T-helper 17 cell (primary cell): ENCODE measurements around the gene FOXO3. TPM values are rescaled to one million over a fixed set of nuclear protein-coding genes. Genes with fewer than 3 reads are reported as not detected.

Experiments
- ATAC-seq: fragments of 150-1000 bp; cut with Tn5 transposase; 2 replicates; pipeline ENCODE4 v1.10.0; 2021; ENCODE audit warnings: mild to moderate bottlenecking, moderate library complexity
- DNase-seq, 3 donors: peaks; one replicate each; pipeline versions ENCODE4 v3.0.0 to v3.0.0-alpha.2; 2020 to 2021
- H3K9me3 ChIP-seq: one replicate; pipeline ENCODE4 v1.7.0; 2013; ENCODE audit warnings: low read length, mild to moderate bottlenecking; ENCODE audit not compliant: control insufficient read depth, poor library complexity, severe bottlenecking
- H3K27ac Mint-ChIP-seq: one replicate; pipeline ENCODE4 v1.8.0; 2022; ENCODE audit warnings: mild to moderate bottlenecking, moderate library complexity, mixed read lengths
- H3K27me3 Mint-ChIP-seq: one replicate; pipeline ENCODE4 v1.8.0; 2022; ENCODE audit warnings: mixed read lengths
- H3K36me3 Mint-ChIP-seq: one replicate; pipeline ENCODE4 v1.8.0; 2022; ENCODE audit warnings: low read depth, mixed read lengths
- H3K4me1 Mint-ChIP-seq: one replicate; pipeline ENCODE4 v1.8.0; 2022; ENCODE audit warnings: mild to moderate bottlenecking, mixed read lengths
- H3K4me3 Mint-ChIP-seq: one replicate; pipeline ENCODE4 v1.8.0; 2022; ENCODE audit warnings: mild to moderate bottlenecking, moderate library complexity, mixed read lengths
- total RNA-seq, 4 donors: library from RNA in 2 of 4; stranded (reverse) in 2 of 4; gene quantifications; one replicate each; pipeline ENCODE4 v1.2.3 and lab custom pipeline; 2022 to 2026

Gene FOXO3
- total RNA-seq, 2 donors from 2014 or later: 22.6 to 34.1 TPM

DNA sequence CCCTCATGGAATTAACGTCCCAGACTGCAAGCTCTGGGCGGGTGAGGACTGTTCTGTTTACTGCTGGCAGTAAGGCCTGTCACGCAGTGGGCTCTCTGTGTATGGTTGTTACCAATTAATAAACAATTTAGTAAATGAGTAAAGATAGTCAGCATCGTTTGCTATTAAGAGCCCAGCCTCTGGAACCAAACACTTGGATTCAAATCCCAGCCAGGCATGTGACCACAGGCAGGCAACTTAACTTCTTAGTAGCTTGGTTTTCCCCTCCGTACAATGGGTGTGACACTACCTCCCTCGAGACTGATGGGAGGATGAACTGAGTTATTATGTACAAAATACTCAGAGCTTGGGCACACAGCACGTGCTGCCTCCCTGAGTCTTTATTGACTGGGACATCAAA lies 149.8 kb downstream of the FOXO3 start:
- ATAC-seq: no peak
- H3K4me1 Mint-ChIP-seq: peaks cover 10% of the 10 kb centered on the region

DNA sequence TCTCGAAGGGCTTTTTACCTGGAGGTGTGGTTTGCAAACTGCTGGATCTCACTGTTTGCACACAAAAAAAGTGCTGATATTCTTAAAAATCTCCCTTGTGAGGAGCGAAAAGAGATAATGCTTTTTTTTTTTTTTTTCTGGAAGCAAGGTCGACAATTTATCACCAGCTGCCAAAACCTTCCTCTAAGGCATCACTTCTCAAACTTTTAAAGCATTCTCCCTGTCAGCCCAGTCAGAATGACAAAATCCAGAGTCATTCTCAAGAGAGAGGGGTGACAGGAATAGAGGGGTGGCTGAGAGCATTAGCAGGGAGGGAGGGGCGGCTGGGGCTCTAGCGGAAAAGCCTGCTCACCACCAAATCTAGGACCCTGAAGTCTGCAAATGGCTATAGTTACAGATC lies 150.4 kb downstream of the FOXO3 start:
- H3K27ac Mint-ChIP-seq: no peak overlapping the region

More for the DNA sequence above, 149.8 kb downstream of the FOXO3 start:
- DNase-seq: no peak
- Mint-ChIP-seq H3K4me3 (no peak overlapping the region), H3K27ac (no peak overlapping the region), H3K36me3 (no peaks in the 10 kb centered on the region), H3K27me3 (peaks cover 5% of the 10 kb centered on the region)
- H3K9me3 ChIP-seq: no peaks in the 10 kb centered on the region

DNA sequence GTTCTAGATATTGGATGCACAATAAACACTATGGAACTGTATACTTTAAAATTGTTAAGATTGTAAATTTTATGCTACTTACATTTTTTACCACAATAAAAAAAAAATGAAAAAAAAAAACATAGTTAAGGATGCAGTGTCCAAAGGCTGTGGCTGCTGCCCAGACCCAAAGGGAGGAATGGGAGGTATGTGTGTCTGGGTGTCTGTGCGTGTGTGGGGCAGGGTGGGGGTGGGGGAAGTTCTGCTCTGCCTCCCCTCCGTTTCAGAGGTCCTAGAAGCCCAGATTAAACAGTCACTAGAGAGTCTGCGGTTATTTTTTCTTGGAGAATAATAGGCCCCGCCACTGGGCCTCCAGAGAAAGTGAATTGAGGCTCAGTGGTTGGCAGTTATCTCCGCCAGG lies 151.1 kb downstream of the FOXO3 start:
- H3K36me3 Mint-ChIP-seq: no peaks in the 10 kb centered on the region
- peaks cover 10% of the 10 kb centered on the region for H3K4me1 Mint-ChIP-seq
- H3K27ac Mint-ChIP-seq: no peak overlapping the region
- ATAC-seq (no peak), DNase-seq (no peak)
- peaks cover 9% of the 10 kb centered on the region for H3K27me3 Mint-ChIP-seq
- no peak overlapping the region for H3K4me3 Mint-ChIP-seq
- H3K9me3 ChIP-seq: no peaks in the 10 kb centered on the region

More for the DNA sequence above, 150.4 kb downstream of the FOXO3 start:
- H3K4me1 Mint-ChIP-seq: peaks cover 10% of the 10 kb centered on the region
- H3K4me3 Mint-ChIP-seq: no peak overlapping the region
- H3K36me3 Mint-ChIP-seq: no peaks in the 10 kb centered on the region
- no peaks in the 10 kb centered on the region for H3K9me3 ChIP-seq
- peaks cover 9% of the 10 kb centered on the region for H3K27me3 Mint-ChIP-seq
- ATAC-seq (no peak), DNase-seq (no peak)

DNA sequence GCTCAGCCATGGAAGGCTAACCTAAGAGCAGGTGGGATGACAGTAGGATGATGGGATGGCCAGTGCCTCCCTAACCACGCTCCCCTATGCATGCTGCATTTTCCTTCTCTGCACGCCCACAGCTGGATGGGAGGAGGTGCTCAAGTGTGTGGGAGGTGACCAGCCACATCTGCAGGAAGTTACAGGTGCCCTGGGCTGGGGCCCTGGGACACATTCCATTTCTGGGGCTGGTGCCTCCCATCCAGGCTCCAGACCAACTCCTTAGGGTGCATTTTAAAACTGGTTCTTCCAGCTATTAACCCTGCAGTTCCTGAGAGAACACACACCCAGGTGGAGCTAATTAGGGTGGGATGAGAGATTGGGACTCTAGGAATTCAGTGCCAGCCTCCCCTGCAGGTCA lies 152.2 kb downstream of the FOXO3 start:
- Mint-ChIP-seq H3K27ac (peak overlapping the region; percentile 53), H3K4me3 (no peak overlapping the region), H3K4me1 (peaks cover 10% of the 10 kb centered on the region), H3K27me3 (peaks cover 9% of the 10 kb centered on the region), H3K36me3 (no peaks in the 10 kb centered on the region)
- ATAC-seq: no peak
- H3K9me3 ChIP-seq: no peaks in the 10 kb centered on the region
- no peak for DNase-seq

DNA sequence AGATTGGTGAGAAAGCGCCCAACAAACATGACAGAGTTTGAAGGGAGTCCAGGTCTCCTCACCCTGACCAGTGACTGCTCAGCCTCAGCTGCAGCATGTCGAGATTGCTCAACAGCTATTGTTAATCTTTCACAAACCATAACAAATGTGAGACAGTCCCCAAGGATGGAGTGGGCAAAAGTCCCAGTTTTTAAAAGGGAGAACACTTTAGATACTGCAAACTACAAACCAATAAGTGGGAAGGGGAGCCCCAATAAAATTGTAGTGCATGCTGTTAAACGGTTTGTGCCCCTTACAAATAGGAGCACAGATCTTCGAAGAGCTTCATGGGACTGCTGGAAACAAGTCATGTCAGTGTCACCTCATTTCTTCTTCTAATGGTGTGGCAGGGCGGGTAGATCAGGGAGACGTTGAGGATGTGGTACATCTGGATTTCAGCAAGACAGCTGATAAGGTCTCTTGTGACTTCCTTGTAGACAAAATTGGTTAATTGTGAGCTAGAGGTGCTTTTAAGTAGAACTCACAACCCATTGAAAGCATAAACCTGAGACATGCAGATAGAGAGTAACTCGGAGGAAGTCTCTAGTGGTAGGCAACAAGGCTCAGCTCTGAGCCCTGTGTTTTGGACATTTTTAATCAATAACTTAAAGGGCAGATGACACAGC lies 153.5 kb downstream of the FOXO3 start:
- Mint-ChIP-seq H3K4me1 (peaks cover 10% of the 10 kb centered on the region), H3K27me3 (peaks cover 9% of the 10 kb centered on the region), H3K27ac (peak overlapping the region; percentile 19), H3K36me3 (no peaks in the 10 kb centered on the region), H3K4me3 (no peak overlapping the region)
- ATAC-seq: no peak
- no peak for DNase-seq
- no peaks in the 10 kb centered on the region for H3K9me3 ChIP-seq

DNA sequence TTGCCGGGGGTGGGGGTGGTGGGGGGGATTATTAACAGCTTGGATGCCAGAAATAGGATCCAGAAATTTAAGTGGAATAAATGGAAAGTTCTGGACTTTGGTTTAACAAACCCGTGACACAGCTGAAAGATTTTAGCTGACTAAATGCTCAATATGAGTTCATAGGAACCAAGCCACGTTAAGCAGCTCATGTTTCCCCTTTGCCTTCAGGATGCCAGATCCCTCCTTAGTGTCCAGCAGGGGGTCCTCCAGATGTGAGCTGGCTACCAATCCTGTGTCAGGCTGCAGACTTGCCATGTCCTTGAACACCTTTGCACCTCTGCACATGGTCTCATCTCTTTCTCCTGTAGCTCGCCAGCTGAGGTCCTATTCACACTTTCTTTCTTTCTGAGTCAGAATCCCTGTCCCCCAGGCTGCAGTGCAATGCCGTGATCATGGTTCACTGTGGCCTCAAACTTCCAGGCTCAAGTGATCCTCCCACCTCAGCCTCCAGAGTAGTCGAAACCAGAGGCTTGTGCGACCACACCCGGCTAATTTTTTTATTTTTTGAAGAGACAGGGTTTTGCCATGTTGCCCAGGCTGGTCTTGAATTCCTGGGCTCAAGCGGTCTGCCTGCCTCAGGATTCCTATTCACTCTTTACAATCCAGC lies 154.2 kb downstream of the FOXO3 start:
- H3K27ac Mint-ChIP-seq: peak overlapping the region; percentile 19
- H3K4me1 Mint-ChIP-seq: peaks cover 10% of the 10 kb centered on the region
- H3K36me3 Mint-ChIP-seq: no peaks in the 10 kb centered on the region
- H3K4me3 Mint-ChIP-seq: no peak overlapping the region
- H3K27me3 Mint-ChIP-seq: peaks cover 9% of the 10 kb centered on the region
- DNase-seq: no peak
- ATAC-seq: no peak
- H3K9me3 ChIP-seq: no peaks in the 10 kb centered on the region

DNA sequence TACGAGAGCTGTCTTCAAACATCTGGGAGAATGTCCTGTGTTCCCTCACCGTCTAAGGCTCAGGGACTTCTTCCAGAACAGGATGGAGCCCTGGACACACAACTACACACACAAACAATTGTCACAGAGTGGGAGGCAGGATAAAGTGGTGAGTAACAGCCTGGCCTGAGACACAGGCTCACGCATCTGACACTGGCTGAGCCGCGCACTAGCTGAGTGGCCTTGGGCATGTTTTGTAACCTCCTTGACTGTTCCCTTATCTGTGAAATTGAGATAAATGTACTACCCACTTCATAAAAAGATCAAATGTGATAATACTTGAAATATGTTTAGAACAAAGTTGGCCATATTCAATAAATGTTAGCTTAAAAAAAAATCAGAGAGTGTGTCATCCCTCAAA lies 155.1 kb downstream of the FOXO3 start:
- H3K4me3 Mint-ChIP-seq: no peak overlapping the region
- H3K27me3 Mint-ChIP-seq: peaks cover 12% of the 10 kb centered on the region
- peaks cover 10% of the 10 kb centered on the region for H3K4me1 Mint-ChIP-seq
- no peaks in the 10 kb centered on the region for H3K9me3 ChIP-seq
- H3K36me3 Mint-ChIP-seq: no peaks in the 10 kb centered on the region
- no peak overlapping the region for H3K27ac Mint-ChIP-seq
- ATAC-seq (no peak), DNase-seq (no peak)

DNA sequence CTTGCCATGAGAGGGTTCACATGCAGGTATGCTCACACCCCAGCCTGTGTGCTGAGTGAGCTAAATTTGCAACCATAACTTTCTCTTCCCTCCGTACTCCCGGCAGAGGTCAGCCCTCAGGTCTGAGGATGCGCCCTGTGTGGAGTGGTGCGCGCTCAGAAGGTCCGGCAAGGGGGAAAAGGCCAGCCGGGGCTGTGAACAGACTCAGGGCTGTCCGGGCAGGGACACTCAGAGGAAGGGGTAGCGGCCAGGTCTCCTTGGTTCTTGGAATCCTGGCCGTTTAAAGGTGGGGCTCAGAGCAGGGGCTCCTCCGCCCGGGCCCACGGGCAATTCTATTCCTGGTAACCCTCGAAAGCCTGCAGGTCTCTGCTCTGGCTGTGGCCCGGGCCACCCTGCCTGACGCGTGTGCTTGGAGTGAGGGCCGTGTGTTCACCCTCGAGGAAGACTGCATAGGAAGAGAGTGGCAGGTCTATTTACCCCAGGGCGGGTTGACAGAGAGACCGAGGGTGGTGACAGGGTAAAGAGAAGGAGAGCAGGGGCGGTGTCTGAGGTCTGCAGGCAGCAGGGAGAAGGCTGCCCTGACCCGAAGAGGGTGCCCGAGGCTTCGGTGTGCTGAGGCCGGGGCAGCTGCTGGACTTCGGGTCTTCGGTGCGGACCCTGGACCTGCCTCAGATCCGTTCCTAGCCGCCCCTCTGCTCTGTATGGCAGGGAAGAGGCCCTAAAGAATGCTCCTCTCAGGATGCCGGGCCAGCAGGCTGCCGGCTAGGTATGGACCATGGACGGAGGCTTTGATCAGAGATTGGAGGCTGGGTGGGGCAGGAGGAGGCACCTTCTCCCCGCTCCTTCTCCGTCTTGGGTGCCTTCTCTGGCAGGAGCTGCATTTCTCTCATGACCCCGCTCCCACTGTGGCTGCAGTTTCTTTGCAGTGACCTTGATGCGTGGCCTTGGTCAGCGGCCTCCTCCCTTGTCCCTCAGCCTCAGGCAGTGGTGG lies 156.4 kb downstream of the FOXO3 start:
- ATAC-seq (no peak), DNase-seq (no peak)
- H3K4me1 Mint-ChIP-seq: peaks cover 17% of the 10 kb centered on the region
- no peak overlapping the region for H3K4me3 Mint-ChIP-seq
- H3K27ac Mint-ChIP-seq: no peak overlapping the region
- H3K9me3 ChIP-seq: no peaks in the 10 kb centered on the region
- H3K27me3 Mint-ChIP-seq: peaks cover 22% of the 10 kb centered on the region
- H3K36me3 Mint-ChIP-seq: no peaks in the 10 kb centered on the region

DNA sequence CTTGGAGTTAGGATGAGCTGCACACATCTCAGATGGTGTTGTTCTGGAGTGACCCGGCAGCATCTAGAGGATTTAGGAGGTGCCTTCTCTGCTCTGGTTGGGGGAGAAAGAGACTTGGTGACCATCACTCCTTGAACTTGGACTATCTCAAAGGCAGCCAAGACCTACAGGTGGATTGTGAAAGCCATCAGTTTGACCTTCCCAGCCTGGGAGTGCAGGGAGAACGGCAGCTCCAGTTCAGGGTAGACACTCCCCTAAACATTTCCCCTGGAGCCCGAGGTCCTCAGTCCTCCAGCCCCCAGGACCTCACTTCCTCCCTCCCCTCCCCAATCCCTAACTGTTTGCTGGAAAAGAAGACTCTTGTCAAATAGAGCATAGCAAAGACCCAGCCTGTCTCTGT lies 158.8 kb downstream of the FOXO3 start:
- peak overlapping the region; percentile 47 for H3K27ac Mint-ChIP-seq
- no peaks in the 10 kb centered on the region for H3K36me3 Mint-ChIP-seq
- H3K4me1 Mint-ChIP-seq: peaks cover 13% of the 10 kb centered on the region
- no peak for ATAC-seq
- DNase-seq: no peak
- H3K27me3 Mint-ChIP-seq: peaks cover 22% of the 10 kb centered on the region
- H3K4me3 Mint-ChIP-seq: no peak overlapping the region
- no peaks in the 10 kb centered on the region for H3K9me3 ChIP-seq

DNA sequence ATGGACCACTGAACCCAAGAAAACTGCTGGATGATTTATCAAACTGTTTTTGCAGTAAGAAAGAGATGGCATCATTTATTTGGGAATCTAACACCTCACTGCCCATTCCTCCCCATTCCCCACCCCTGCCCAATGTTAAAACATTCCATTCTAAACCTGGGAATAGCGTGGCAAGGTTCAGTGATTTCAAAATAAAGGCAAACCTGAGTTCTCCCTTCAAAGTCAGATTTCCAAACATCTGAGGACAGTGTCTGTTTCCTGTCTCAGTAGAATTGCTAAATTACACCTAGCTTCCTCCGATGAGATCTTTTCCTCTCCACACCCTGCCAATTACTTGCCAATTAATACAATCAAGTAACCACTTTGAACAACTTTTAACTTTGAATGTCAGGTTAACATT lies 160.1 kb downstream of the FOXO3 start:
- Mint-ChIP-seq H3K4me3 (no peak overlapping the region), H3K4me1 (peaks cover 6% of the 10 kb centered on the region), H3K27ac (no peak overlapping the region), H3K36me3 (no peaks in the 10 kb centered on the region), H3K27me3 (peaks cover 14% of the 10 kb centered on the region)
- DNase-seq (no peak), ATAC-seq (no peak)
- no peaks in the 10 kb centered on the region for H3K9me3 ChIP-seq

DNA sequence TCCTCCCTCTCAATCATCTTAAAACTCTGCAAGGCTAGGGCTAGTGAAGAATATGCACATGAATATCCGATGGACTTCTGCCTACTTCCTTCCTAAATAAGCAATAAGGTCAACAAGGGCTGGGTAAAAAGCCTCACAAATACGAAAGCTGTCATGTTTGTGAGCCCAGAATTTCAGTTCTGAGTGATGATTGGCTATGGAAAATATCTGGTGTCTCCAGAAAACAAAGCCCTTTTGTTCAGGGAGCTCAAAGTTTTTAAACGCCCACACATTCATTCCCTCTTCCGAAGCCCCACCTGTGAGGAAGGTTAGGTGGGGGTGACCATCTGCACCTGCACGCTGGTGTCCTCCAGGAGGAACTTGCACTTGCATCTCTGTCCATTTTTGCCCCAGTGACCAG lies 160.6 kb downstream of the FOXO3 start:
- H3K9me3 ChIP-seq: no peaks in the 10 kb centered on the region
- H3K27ac Mint-ChIP-seq: no peak overlapping the region
- no peak for DNase-seq
- H3K36me3 Mint-ChIP-seq: no peaks in the 10 kb centered on the region
- peaks cover 6% of the 10 kb centered on the region for H3K4me1 Mint-ChIP-seq
- H3K4me3 Mint-ChIP-seq: no peak overlapping the region
- peaks cover 13% of the 10 kb centered on the region for H3K27me3 Mint-ChIP-seq
- ATAC-seq: no peak

DNA sequence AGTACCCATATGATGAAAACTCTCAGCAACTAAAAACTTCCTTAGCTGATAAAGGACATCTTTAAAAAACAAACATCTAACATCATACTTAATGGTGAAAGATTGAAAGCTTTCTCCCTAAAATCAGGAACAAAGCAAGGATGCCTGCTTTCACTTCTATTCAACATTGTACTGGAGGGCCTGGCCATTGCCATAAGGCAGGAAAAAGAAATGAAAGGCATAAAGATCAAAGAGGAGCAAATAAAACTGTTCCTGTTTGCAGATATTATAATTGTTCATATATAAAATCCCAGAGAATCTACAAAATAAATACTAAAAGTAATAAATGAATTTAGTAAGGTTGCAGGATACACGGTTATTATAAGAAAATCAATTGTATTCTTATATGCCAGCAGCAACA lies 162.9 kb downstream of the FOXO3 start:
- no peak for ATAC-seq
- peaks cover 14% of the 10 kb centered on the region for H3K4me1 Mint-ChIP-seq
- H3K4me3 Mint-ChIP-seq: no peak overlapping the region
- no peak for DNase-seq
- no peaks in the 10 kb centered on the region for H3K36me3 Mint-ChIP-seq
- H3K27ac Mint-ChIP-seq: no peak overlapping the region
- H3K9me3 ChIP-seq: no peaks in the 10 kb centered on the region
- peaks cover 13% of the 10 kb centered on the region for H3K27me3 Mint-ChIP-seq

DNA sequence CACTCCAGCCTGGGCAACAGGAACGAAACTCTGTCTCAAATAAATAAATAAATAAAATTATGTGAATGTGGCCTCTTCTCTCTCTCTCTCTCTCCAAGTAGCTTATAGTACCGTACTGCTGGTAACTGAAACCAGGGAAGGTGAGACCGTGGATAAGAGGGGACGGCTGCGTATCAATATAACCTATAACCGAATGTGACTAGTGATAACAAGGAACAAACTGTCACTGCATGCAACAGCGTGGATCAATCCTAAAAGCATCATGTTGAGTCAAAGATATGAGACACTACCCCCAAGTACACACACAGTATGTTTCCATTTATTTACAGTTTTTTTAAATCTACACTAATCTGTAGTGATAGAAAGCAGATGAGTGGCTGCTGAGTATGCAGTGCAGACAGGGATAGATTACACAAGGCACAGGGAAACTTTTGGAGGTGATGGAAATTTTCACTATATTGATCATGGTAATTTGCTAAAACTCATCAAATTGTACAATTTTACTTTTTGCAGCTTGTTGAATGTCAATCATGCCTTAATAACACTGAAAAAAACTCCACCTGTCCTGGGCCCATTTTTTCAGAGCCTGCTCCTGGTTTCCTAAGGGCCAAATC lies 166.1 kb downstream of the FOXO3 start:
- DNase-seq (no peak), ATAC-seq (no peak)
- Mint-ChIP-seq H3K4me3 (no peak overlapping the region), H3K36me3 (no peaks in the 10 kb centered on the region), H3K27me3 (peaks cover under 1% of the 10 kb centered on the region), H3K27ac (no peak overlapping the region), H3K4me1 (peaks cover 7% of the 10 kb centered on the region)
- H3K9me3 ChIP-seq: no peaks in the 10 kb centered on the region
